SK-N-SH treated with all-trans-retinoic acid at 6 μM for 48 hours (cell line): ENCODE measurements around the gene MYL10.

Experiments
- ATAC-seq: fragments of 200-7000 bp; cut with Tn5 transposase; 3 replicates; pipeline ENCODE4 v1.9.1; 2020; ENCODE audit warnings: mild to moderate bottlenecking, moderate library complexity
- ARNTL ChIP-seq: fragments of 450-650 bp; formaldehyde crosslinking; IDR thresholded peaks from 2 replicates; pipeline ENCODE4 v1.5.0; 2020; ENCODE audit warnings: low read depth, mild to moderate bottlenecking, moderate library complexity, borderline replicate concordance
- BACH2 ChIP-seq: fragments of 250-450 bp; sonication (Bioruptor Pico); IDR thresholded peaks from 2 replicates; pipeline ENCODE4 v1.9.0; 2021; ENCODE audit warnings: mild to moderate bottlenecking, borderline replicate concordance
- CSDC2 ChIP-seq: fragments of 250-450 bp; sonication (Bioruptor Pico); IDR thresholded peaks from 2 replicates; pipeline ENCODE4 v1.5.0; 2020; ENCODE audit warnings: mild to moderate bottlenecking, moderate library complexity
- ESRRG ChIP-seq: fragments of 250-450 bp; sonication (Bioruptor Pico); IDR thresholded peaks from 2 replicates; pipeline ENCODE4 v1.6.1; 2021; ENCODE audit warnings: mild to moderate bottlenecking
- GLIS3 ChIP-seq: fragments of 250-450 bp; sonication (Bioruptor Pico); IDR thresholded peaks from 2 replicates; pipeline ENCODE4 v1.5.0; 2020; ENCODE audit warnings: mild to moderate bottlenecking, moderate library complexity
- ISL1 ChIP-seq: fragments of 250-450 bp; sonication (Bioruptor Pico); IDR thresholded peaks from 2 replicates; pipeline ENCODE4 v2.1.2; 2022; ENCODE audit warnings: mild to moderate bottlenecking, moderate library complexity
- OSR1 ChIP-seq: fragments of 250-450 bp; sonication (Bioruptor Pico); IDR thresholded peaks from 2 replicates; pipeline ENCODE4 v1.8.0; 2022; ENCODE audit warnings: moderate library complexity, mild to moderate bottlenecking, inconsistent platforms
- PPARA ChIP-seq: fragments of 250-450 bp; sonication (Bioruptor Pico); IDR thresholded peaks from 2 replicates; pipeline ENCODE4 v1.5.0; 2020; ENCODE audit warnings: mild to moderate bottlenecking, borderline replicate concordance
- RARB ChIP-seq: fragments of 250-450 bp; sonication (Bioruptor Pico); IDR thresholded peaks from 2 replicates; pipeline ENCODE4 v1.8.0; 2021; ENCODE audit warnings: mild to moderate bottlenecking, moderate library complexity
- SNAI2 ChIP-seq: fragments of 250-450 bp; sonication (Bioruptor Pico); IDR thresholded peaks from 2 replicates; pipeline ENCODE4 v1.5.0; 2020; ENCODE audit warnings: mild to moderate bottlenecking, moderate library complexity
- TOX ChIP-seq: fragments of 250-450 bp; sonication (Bioruptor Pico); IDR thresholded peaks from 2 replicates; pipeline ENCODE4 v1.8.0; 2021; ENCODE audit warnings: mild to moderate bottlenecking, moderate library complexity, borderline replicate concordance
- ZC3H10 ChIP-seq: fragments of 250-450 bp; sonication (Bioruptor Pico); IDR thresholded peaks from 2 replicates; pipeline ENCODE4 v1.5.1; 2021; ENCODE audit warnings: mild to moderate bottlenecking, moderate library complexity
- ZFP3 ChIP-seq: fragments of 250-450 bp; sonication (Bioruptor Pico); IDR thresholded peaks from 2 replicates; pipeline ENCODE4 v1.5.0; 2020; ENCODE audit warnings: mild to moderate bottlenecking, moderate library complexity
- ZNF565 ChIP-seq: fragments of 450-650 bp; formaldehyde crosslinking; conservative IDR thresholded peaks from 2 replicates; pipeline ENCODE4 v1.5.0; 2020; ENCODE audit warnings: low read depth, mild to moderate bottlenecking, moderate library complexity
- ZNF70 ChIP-seq: fragments of 450-650 bp; formaldehyde crosslinking; IDR thresholded peaks from 2 replicates; pipeline ENCODE4 v1.5.0; 2020; ENCODE audit warnings: mild to moderate bottlenecking, moderate library complexity
- ZNF8 ChIP-seq: fragments of 450-650 bp; formaldehyde crosslinking; IDR thresholded peaks from 2 replicates; pipeline ENCODE4 v1.5.0; 2020; ENCODE audit warnings: mild to moderate bottlenecking, moderate library complexity
- TF ChIP-seq, protein P1 (sequence below): fragments of 250-450 bp; sonication (Bioruptor Pico); IDR thresholded peaks from 2 replicates; pipeline ENCODE4 v1.5.0; 2020; ENCODE audit warnings: mild to moderate bottlenecking, moderate library complexity
- TF ChIP-seq, protein P2 (sequence below): fragments of 250-450 bp; sonication (Bioruptor Pico); IDR thresholded peaks from 2 replicates; pipeline ENCODE4 v1.5.1; 2021; ENCODE audit warnings: mild to moderate bottlenecking, moderate library complexity
- TF ChIP-seq, protein P3 (sequence below): fragments of 250-450 bp; sonication (Bioruptor Pico); IDR thresholded peaks from 2 replicates; pipeline ENCODE4 v1.5.1; 2020; ENCODE audit warnings: low read depth, mild to moderate bottlenecking, moderate library complexity

Gene MYL10

DNA sequence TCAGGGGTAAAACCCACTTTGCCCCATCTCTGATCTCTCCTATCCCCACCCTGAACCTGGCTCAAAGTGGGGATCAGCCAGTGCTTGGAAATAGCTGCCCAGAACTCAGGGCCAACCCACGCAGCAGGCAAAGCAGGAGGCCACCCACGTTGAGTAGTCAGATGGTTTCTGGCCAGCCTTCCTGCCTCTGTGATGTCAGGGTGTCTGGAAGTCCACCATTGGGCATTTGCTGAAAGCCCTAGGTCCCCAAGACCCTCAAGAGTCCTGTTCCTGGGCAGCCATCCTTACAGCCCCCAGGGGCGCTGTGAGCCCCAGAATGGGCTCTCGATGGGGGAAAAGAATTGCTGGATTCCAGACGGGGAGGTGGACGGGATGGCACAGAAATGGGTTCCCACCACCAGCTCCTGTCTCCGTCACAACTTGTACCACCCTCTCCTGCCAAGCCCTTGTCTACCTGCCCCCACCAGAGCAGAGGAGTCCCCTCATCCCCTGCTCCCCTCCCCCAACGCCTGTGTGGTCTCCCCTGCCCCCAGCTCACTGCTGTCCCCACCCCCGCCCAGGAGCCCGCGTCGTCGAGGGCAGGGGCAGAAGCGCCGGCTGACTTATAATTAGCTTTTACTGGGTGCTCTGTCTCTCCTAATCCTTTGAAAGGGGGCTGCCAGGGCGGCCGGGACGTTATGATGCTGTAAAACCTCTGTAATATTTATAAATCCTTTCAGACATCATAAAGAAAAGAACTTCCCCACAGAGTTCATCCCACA lies 3.9 kb downstream of the MYL10 start (continued):
- TF ChIP-seq, protein P1, sequence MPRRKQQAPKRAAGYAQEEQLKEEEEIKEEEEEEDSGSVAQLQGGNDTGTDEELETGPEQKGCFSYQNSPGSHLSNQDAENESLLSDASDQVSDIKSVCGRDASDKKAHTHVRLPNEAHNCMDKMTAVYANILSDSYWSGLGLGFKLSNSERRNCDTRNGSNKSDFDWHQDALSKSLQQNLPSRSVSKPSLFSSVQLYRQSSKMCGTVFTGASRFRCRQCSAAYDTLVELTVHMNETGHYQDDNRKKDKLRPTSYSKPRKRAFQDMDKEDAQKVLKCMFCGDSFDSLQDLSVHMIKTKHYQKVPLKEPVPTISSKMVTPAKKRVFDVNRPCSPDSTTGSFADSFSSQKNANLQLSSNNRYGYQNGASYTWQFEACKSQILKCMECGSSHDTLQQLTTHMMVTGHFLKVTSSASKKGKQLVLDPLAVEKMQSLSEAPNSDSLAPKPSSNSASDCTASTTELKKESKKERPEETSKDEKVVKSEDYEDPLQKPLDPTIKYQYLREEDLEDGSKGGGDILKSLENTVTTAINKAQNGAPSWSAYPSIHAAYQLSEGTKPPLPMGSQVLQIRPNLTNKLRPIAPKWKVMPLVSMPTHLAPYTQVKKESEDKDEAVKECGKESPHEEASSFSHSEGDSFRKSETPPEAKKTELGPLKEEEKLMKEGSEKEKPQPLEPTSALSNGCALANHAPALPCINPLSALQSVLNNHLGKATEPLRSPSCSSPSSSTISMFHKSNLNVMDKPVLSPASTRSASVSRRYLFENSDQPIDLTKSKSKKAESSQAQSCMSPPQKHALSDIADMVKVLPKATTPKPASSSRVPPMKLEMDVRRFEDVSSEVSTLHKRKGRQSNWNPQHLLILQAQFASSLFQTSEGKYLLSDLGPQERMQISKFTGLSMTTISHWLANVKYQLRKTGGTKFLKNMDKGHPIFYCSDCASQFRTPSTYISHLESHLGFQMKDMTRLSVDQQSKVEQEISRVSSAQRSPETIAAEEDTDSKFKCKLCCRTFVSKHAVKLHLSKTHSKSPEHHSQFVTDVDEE (CRISPR knock-in tag) = no peak
- no peak for TF ChIP-seq ISL1 (CRISPR knock-in tag)
- TF ChIP-seq ZC3H10 (CRISPR knock-in tag) = no peak
- no peak for TF ChIP-seq OSR1 (CRISPR knock-in tag)
- no peak for TF ChIP-seq PPARA (CRISPR knock-in tag)

DNA sequence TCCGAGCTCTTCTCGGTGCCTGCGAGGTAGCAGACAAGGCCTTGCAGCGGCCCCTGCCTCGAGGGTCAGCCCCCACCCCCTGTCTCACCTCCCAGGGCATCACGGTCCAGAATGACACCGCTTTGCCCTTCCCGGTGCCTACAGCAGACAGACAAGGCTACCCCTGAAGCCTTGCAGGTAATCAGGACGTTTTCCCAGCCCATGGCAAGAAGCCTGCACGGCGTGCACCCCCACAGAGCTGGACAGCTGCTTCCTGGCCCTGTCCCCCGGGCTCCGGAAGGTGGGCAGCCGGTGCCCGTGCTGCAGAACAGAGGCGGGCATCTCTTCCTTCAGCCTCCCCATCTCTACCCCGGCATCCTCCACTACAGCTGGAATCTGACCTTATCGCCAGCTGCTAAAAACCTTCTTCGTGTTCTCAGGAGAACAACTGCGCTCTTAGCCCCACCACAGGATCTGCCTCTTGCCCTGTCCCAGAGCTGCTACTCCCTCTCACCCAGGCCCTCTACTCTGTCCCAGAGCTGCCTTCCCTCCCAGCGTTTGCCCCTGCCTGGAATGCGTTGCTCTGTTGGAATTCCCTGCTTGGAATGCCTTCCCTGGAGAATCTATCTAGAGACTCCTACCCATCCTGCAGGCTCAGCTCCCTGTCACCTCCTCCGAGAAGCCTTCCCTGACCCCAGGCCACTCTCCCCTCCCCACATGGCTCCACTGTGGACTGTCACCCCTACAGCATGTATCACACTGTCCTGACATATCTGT lies 4.7 kb downstream of the MYL10 start:
- TF ChIP-seq ZFP3 (CRISPR knock-in tag) (peak; percentile 98), TOX (CRISPR knock-in tag) (no peak), GLIS3 (CRISPR knock-in tag) (no peak)
- TF ChIP-seq, protein P2, sequence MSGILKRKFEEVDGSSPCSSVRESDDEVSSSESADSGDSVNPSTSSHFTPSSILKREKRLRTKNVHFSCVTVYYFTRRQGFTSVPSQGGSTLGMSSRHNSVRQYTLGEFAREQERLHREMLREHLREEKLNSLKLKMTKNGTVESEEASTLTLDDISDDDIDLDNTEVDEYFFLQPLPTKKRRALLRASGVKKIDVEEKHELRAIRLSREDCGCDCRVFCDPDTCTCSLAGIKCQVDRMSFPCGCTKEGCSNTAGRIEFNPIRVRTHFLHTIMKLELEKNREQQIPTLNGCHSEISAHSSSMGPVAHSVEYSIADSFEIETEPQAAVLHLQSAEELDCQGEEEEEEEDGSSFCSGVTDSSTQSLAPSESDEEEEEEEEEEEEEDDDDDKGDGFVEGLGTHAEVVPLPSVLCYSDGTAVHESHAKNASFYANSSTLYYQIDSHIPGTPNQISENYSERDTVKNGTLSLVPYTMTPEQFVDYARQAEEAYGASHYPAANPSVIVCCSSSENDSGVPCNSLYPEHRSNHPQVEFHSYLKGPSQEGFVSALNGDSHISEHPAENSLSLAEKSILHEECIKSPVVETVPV (CRISPR knock-in tag) = no peak
- ATAC-seq = peak; percentile 31; the same call in 2 of the 3 replicates

DNA sequence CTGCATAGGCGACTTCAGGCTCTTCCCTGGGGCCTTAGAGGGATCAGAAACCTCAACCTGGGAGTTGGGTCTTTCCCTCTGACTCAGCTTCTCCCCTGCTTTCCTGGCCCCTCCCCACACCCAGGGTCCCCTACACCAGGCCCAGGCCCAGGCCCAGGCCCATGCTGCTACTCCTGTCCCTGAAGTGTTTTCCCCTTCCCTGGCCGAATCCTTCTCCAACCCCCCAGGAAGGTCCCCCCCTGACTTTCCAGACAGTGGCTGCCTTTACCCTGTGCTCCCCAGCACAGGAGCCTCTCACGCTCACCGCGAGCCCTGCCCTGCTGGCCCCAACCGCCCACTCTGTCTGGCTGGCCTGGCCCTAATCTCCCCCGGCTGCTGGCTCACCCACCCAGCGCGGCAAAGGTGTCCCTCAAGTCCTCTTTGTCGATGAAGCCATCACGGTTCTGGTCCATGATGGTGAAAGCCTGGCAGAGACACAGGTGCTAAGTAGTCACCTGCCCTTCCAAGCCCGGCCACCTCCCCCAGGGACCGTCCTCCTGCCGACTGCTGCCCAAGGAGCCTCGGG lies 6.4 kb downstream of the MYL10 start:
- TF ChIP-seq ZNF565 (CRISPR knock-in tag) (no peak), RARB (CRISPR knock-in tag) (no peak), ZNF70 (CRISPR knock-in tag) (no peak), GLIS3 (CRISPR knock-in tag) (no peak), BACH2 (CRISPR knock-in tag) (no peak), CSDC2 (CRISPR knock-in tag) (no peak)
- ATAC-seq = no peak

DNA sequence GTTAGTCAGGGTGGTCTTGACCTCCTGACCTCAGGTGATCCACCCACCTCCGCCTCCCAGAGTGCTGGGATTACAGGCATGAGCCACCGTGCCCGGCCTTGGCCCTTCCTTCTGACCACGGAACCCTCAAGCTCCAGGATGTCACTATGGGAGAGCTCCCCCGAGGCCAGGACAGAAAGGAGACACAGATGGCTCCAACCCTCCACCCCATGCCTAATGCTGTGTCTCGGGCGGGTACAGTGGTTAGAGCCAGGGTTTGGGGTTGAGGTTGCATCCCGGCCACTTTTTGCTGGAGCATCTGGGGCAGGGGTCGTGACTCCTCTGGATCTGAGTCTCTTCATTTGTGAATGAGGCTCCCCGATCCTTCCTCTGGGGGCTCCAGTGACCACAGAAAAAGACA lies 8.1 kb downstream of the MYL10 start:
- TF ChIP-seq, protein P3, sequence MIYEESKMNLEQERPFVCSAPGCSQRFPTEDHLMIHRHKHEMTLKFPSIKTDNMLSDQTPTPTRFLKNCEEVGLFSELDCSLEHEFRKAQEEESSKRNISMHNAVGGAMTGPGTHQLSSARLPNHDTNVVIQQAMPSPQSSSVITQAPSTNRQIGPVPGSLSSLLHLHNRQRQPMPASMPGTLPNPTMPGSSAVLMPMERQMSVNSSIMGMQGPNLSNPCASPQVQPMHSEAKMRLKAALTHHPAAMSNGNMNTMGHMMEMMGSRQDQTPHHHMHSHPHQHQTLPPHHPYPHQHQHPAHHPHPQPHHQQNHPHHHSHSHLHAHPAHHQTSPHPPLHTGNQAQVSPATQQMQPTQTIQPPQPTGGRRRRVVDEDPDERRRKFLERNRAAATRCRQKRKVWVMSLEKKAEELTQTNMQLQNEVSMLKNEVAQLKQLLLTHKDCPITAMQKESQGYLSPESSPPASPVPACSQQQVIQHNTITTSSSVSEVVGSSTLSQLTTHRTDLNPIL (CRISPR knock-in tag) = no peak
- TF ChIP-seq ISL1 (CRISPR knock-in tag) (no peak), ARNTL (CRISPR knock-in tag) (no peak), CSDC2 (CRISPR knock-in tag) (no peak), SNAI2 (no peak), ZFP3 (CRISPR knock-in tag) (no peak), RARB (CRISPR knock-in tag) (no peak), ZNF8 (CRISPR knock-in tag) (no peak), ZC3H10 (CRISPR knock-in tag) (no peak), ZNF70 (CRISPR knock-in tag) (no peak), ZNF565 (CRISPR knock-in tag) (no peak), BACH2 (CRISPR knock-in tag) (no peak), GLIS3 (CRISPR knock-in tag) (no peak), ESRRG (CRISPR knock-in tag) (no peak), TOX (CRISPR knock-in tag) (no peak)
- TF ChIP-seq, protein P1 (CRISPR knock-in tag) = no peak
- TF ChIP-seq, all 23 proteins: peak for 0
- ATAC-seq = no peak
